MCF 10A (cell line): Measurements from ENCODE around the gene MYRIP. TPM values are rescaled to one million over a fixed set of nuclear protein-coding genes. Genes with fewer than 3 reads are reported as not detected.

Experiments used
- BruUV-seq: library from RNA; stranded (reverse); fragments of 400-500 nt; replicated peaks from 2 replicates; lab custom pipeline; 2021; lab: Mats Ljungman, UMichigan
- CTCF ChIA-PET: fragments of 300-600 bp; sonication (Branson Sonifier 250); formaldehyde crosslinking; extraction: SDS; loops from one replicate; lab custom pipeline; 2021; ENCODE audit warnings: antibody characterized with exemption, inconsistent platforms; lab: Yijun Ruan, JAX
- POLR2A ChIA-PET: fragments of 300-600, 350-650 bp; sonication (Branson Sonifier 250); formaldehyde crosslinking; extraction: SDS; loops from one replicate; lab custom pipeline; 2020; ENCODE audit warnings: antibody characterized with exemption, inconsistent platforms; lab: Yijun Ruan, JAX
- DNase-seq: peaks from one replicate; pipeline ENCODE4 v3.0.0-alpha.2; 2018; ENCODE audit not compliant: unreplicated experiment
- H3K27ac Mint-ChIP-seq: one replicate; pipeline ENCODE4 v1.8.0; 2022; ENCODE audit warnings: mild to moderate bottlenecking, low read depth, mixed read lengths; ENCODE audit not compliant: unreplicated experiment
- H3K27me3 Mint-ChIP-seq: one replicate; pipeline ENCODE4 v1.8.0; 2022; ENCODE audit warnings: mixed read lengths; ENCODE audit not compliant: insufficient read depth, unreplicated experiment
- H3K36me3 Mint-ChIP-seq: one replicate; pipeline ENCODE4 v1.8.0; 2022; ENCODE audit warnings: mild to moderate bottlenecking, moderate library complexity, mixed read lengths; ENCODE audit not compliant: insufficient read depth, unreplicated experiment
- H3K4me1 Mint-ChIP-seq: one replicate; pipeline ENCODE4 v1.8.0; 2022; ENCODE audit warnings: mixed read lengths; ENCODE audit not compliant: insufficient read depth, unreplicated experiment
- H3K4me3 Mint-ChIP-seq: one replicate; pipeline ENCODE4 v1.8.0; 2022; ENCODE audit warnings: mild to moderate bottlenecking, moderate library complexity, mixed read lengths; ENCODE audit not compliant: unreplicated experiment
- H3K9me3 Mint-ChIP-seq: one replicate; pipeline ENCODE4 v1.8.0; 2022; ENCODE audit warnings: mixed read lengths; ENCODE audit not compliant: unreplicated experiment
- intact Hi-C: fragments of 100-400 bp; cut with micrococcal nuclease; formaldehyde crosslinking; loops from 2 replicates; pipeline ENCODE4 v1.14.1; 2022
- total RNA-seq: library from RNA; stranded (reverse); gene quantifications from 2 replicates; pipeline ENCODE4 v1.2.3, GENCODE V29; 2022
- TF ChIP-seq, protein P1 (sequence below): fragments of 200-600 bp; IDR thresholded peaks from one replicate; pipeline ENCODE4 v1.8.0; 2022; ENCODE audit warnings: antibody characterized with exemption, mild to moderate bottlenecking; ENCODE audit not compliant: unreplicated experiment

The MYRIP gene
- total RNA-seq, 1 experiment from 2014 or later, result 0.19 TPM

DNA sequence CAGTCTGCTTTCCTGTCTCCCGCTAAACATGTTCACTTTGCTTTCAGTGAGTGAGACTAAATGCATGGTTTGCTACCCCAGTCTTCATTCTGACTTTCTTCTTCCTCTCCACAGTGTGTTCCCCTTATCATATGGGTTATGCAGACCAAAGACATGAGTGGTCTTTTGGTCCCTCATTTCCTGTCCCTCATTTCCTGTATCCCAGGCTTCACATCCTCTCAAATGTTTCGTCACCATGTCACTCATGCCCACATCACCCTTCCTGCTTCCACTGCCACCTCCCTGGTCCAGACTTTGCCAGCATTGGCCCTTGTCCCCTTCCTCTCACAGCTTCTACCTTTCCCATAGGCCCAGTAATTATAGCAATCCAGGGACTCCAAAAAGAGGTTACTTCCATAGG lies 209.0 kb downstream of the MYRIP start:
- DNase-seq, result no peak
- no peaks in the 10 kb centered on the region for H3K27me3 Mint-ChIP-seq
- CTCF ChIA-PET, result no interaction called here
- no TSS peak for BruUV-seq
- H3K36me3 Mint-ChIP-seq, result no peaks in the 10 kb centered on the region
- no peak overlapping the region for H3K27ac Mint-ChIP-seq
- no peaks in the 10 kb centered on the region for H3K4me1 Mint-ChIP-seq
- POLR2A ChIA-PET, result no interaction called here
- no peaks in the 10 kb centered on the region for H3K9me3 Mint-ChIP-seq
- no peak overlapping the region for H3K4me3 Mint-ChIP-seq
- intact Hi-C loops, result no loop called here
- TF ChIP-seq, protein P1, sequence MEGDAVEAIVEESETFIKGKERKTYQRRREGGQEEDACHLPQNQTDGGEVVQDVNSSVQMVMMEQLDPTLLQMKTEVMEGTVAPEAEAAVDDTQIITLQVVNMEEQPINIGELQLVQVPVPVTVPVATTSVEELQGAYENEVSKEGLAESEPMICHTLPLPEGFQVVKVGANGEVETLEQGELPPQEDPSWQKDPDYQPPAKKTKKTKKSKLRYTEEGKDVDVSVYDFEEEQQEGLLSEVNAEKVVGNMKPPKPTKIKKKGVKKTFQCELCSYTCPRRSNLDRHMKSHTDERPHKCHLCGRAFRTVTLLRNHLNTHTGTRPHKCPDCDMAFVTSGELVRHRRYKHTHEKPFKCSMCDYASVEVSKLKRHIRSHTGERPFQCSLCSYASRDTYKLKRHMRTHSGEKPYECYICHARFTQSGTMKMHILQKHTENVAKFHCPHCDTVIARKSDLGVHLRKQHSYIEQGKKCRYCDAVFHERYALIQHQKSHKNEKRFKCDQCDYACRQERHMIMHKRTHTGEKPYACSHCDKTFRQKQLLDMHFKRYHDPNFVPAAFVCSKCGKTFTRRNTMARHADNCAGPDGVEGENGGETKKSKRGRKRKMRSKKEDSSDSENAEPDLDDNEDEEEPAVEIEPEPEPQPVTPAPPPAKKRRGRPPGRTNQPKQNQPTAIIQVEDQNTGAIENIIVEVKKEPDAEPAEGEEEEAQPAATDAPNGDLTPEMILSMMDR, result no peak

DNA sequence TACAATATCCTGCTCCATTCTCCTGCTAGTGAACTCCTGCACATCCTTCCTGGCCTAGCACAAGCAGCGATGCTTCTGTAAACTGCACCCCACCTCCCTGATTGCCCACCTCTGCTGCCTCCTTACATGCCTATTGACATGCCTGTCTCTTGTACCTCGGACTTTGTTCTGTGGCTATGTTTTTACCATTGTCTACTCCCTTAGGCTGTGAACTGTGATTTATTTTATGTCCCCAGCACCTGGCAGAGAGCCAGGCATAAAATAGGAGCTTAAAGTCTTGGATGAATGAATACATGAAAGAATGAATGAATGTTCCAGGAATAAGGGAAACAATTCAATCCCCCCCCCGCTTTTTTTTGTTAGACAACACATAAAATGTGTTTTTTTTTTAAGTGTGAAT lies 210.0 kb downstream of the MYRIP start:
- intact Hi-C loops, result no loop called here

DNA sequence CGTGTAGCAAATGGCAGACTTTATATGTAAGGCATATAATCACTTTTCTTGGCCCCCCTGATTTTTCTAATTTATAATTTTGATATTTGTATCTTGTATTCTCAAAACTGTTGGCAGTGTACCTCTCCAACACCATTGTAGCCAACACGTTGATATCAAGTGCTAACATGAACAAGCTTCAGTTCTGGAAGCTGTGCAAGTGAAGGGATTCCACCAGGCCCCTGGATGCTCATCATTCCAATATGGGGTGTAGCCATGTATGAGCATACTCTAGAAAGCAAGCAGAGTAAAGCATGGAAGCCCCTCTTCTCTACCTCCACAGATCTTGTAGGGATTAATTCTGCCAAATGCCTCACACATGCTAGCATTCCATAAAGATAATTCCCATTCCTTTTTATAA lies 211.3 kb downstream of the MYRIP start:
- intact Hi-C loops, result no loop called here
- no peaks in the 10 kb centered on the region for H3K4me1 Mint-ChIP-seq
- ChIA-PET CTCF (interaction anchor here (0.7 to 1.4 kb wide), 2 partner anchors 9 to 1390 kb away, joined by 3 to 4 read pairs; no protein-coding TSS in a partner anchor), POLR2A (interaction anchor here (1.8 kb wide), 1 partner anchor 24 kb away, joined by 3 read pairs; no protein-coding TSS in a partner anchor)
- H3K4me3 Mint-ChIP-seq, result no peak overlapping the region
- peaks cover 5% of the 10 kb centered on the region for H3K9me3 Mint-ChIP-seq
- no peaks in the 10 kb centered on the region for H3K27me3 Mint-ChIP-seq
- no TSS peak for BruUV-seq
- TF ChIP-seq, protein P1, result no peak
- no peak for DNase-seq
- H3K27ac Mint-ChIP-seq, result no peak overlapping the region
- no peaks in the 10 kb centered on the region for H3K36me3 Mint-ChIP-seq

More for the DNA sequence above, 210.0 kb downstream of the MYRIP start:
- CTCF ChIA-PET, result interaction anchor here (1.4 kb wide), 1 partner anchor 10 kb away, joined by 4 read pairs; no protein-coding TSS in a partner anchor
- POLR2A ChIA-PET, result no interaction called here
- Mint-ChIP-seq H3K27me3 (no peaks in the 10 kb centered on the region), H3K4me3 (no peak overlapping the region), H3K27ac (no peak overlapping the region), H3K9me3 (no peaks in the 10 kb centered on the region), H3K4me1 (no peaks in the 10 kb centered on the region), H3K36me3 (no peaks in the 10 kb centered on the region)
- BruUV-seq, result no TSS peak
- DNase-seq, result no peak
- TF ChIP-seq, protein P1, result no peak

DNA sequence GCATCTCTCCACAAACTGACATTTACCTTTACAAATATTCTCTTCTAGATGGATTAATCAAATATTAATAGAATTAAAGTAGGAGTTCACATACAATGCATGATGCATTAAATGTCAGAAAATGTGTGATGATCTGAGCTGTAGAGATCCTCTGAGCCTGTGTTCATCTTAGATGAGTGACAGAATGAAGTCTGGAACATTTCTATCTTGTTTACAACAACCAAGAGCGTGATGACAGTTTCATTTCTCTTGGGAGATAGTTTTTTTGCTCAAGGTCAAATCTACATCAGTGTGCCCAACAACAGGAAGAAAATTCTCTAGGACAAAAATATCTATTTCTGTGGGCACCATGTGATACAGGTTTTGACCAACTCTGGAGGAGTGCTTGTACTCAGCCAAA lies 211.9 kb downstream of the MYRIP start:
- Mint-ChIP-seq H3K27me3 (no peaks in the 10 kb centered on the region), H3K27ac (no peak overlapping the region), H3K9me3 (peaks cover 11% of the 10 kb centered on the region), H3K36me3 (no peaks in the 10 kb centered on the region), H3K4me1 (no peaks in the 10 kb centered on the region), H3K4me3 (no peak overlapping the region)
- POLR2A ChIA-PET, result interaction anchor here (1.8 kb wide), 1 partner anchor 23 kb away, joined by 3 read pairs; no protein-coding TSS in a partner anchor
- no peak for DNase-seq
- TF ChIP-seq, protein P1, result no peak
- CTCF ChIA-PET, result no interaction called here
- no TSS peak for BruUV-seq
- intact Hi-C loops, result no loop called here
